ENCODE data around the gene LIPK. TPM values are rescaled to one million over a fixed set of nuclear protein-coding genes. Genes with fewer than 3 reads are reported as not detected.
"Not testable (repeated sequence)": the region's sequence is repeated elsewhere in the genome, so short reads cannot be mapped to it uniquely, and the experiment has no call there.

LIPK gene
- total RNA-seq, 1 donor from 2014 or later, result not detected

DNA sequence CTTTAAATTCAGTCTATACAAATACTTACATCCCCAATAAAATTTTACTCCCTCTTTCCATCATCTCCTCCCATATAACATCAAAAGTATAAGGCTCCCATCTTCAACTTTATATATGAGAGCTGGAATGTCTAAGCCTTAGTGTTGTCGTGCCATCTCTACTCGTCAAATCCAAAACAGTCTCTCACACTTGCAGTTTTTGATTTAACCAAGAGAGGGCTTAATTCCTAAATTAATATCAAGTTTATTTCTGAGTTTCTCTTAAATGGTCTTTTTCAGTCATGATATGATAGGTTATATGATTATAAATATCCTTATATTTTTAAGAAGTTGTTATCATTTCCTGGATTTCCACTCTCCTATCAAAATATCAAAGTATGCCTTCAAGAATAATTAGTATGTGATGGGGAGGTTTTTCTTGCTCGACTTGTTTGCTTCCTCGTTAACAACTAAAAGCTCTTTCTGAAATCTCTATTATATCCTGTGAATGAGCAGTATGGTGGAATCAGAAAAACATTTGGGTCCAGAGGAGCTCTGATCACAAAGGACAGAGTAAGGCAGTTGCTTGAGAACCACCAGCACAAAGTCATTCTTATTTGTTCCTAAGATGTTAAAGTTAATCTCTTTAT is 12.5 kb upstream of the LIPK start:
- Histone ChIP-seq H3K27ac (no peak overlapping the region), H3K27me3 (no peaks in the 10 kb centered on the region), H3K4me1 (no peaks in the 10 kb centered on the region), H3K4me3 (no peak overlapping the region), H3K36me3 (no peaks in the 10 kb centered on the region), H3K9me3 (no peaks in the 10 kb centered on the region)
- TF ChIP-seq, protein P1, sequence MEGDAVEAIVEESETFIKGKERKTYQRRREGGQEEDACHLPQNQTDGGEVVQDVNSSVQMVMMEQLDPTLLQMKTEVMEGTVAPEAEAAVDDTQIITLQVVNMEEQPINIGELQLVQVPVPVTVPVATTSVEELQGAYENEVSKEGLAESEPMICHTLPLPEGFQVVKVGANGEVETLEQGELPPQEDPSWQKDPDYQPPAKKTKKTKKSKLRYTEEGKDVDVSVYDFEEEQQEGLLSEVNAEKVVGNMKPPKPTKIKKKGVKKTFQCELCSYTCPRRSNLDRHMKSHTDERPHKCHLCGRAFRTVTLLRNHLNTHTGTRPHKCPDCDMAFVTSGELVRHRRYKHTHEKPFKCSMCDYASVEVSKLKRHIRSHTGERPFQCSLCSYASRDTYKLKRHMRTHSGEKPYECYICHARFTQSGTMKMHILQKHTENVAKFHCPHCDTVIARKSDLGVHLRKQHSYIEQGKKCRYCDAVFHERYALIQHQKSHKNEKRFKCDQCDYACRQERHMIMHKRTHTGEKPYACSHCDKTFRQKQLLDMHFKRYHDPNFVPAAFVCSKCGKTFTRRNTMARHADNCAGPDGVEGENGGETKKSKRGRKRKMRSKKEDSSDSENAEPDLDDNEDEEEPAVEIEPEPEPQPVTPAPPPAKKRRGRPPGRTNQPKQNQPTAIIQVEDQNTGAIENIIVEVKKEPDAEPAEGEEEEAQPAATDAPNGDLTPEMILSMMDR (IDR thresholded peaks at IDR 0.05), result peak; percentile 23
- no peak for DNase-seq
- no peak for ATAC-seq
- intact Hi-C loops (cut with DNase I), result no loop called here

- intact Hi-C loops (cut with DNase I), result no loop called here
- Histone ChIP-seq H3K36me3 (no peaks in the 10 kb centered on the region), H3K27ac (no peak overlapping the region), H3K4me3 (no peak overlapping the region), H3K4me1 (no peaks in the 10 kb centered on the region), H3K27me3 (no peaks in the 10 kb centered on the region), H3K9me3 (no peaks in the 10 kb centered on the region)
- ATAC-seq (no peak), DNase-seq (no peak)
- TF ChIP-seq, protein P1 (IDR thresholded peaks at IDR 0.05), result no peak
Observed at GRCh38 chr10:88702848-88703597, 3.0 kb upstream of the LIPK start.

- ATAC-seq (no peak), DNase-seq (no peak)
- H3K27ac ChIP-seq, result no peak overlapping the region
- intact Hi-C loops (cut with DNase I), result no loop called here
- no peaks in the 10 kb centered on the region for H3K27me3 ChIP-seq
- H3K9me3 ChIP-seq, result no peaks in the 10 kb centered on the region
- H3K4me1 ChIP-seq, result no peaks in the 10 kb centered on the region
- no peak overlapping the region for H3K4me3 ChIP-seq
- TF ChIP-seq, protein P1 (IDR thresholded peaks at IDR 0.05), result no peak
- H3K36me3 ChIP-seq, result no peaks in the 10 kb centered on the region
Observed at GRCh38 chr10:88707429-88708155, 1.5 kb downstream of the LIPK start.

GRCh38 chr10:88709361-88709760 is 3.3 kb downstream of the LIPK start:
- H3K27ac ChIP-seq; H3K36me3 ChIP-seq; H3K27me3 ChIP-seq; H3K4me1 ChIP-seq; H3K4me3 ChIP-seq; DNase-seq; intact Hi-C loops (cut with DNase I); ATAC-seq; H3K9me3 ChIP-seq: not testable (repeated sequence)

GRCh38 chr10:88715517-88715916 is 9.5 kb downstream of the LIPK start:
- intact Hi-C loops (cut with DNase I), result no loop called here
- ATAC-seq, result no peak
- Histone ChIP-seq H3K27me3 (no peaks in the 10 kb centered on the region), H3K27ac (no peak overlapping the region), H3K9me3 (no peaks in the 10 kb centered on the region), H3K4me3 (no peak overlapping the region), H3K36me3 (no peaks in the 10 kb centered on the region), H3K4me1 (no peaks in the 10 kb centered on the region)
- no peak for DNase-seq
- TF ChIP-seq, protein P1 (IDR thresholded peaks at IDR 0.05), result no peak

DNA sequence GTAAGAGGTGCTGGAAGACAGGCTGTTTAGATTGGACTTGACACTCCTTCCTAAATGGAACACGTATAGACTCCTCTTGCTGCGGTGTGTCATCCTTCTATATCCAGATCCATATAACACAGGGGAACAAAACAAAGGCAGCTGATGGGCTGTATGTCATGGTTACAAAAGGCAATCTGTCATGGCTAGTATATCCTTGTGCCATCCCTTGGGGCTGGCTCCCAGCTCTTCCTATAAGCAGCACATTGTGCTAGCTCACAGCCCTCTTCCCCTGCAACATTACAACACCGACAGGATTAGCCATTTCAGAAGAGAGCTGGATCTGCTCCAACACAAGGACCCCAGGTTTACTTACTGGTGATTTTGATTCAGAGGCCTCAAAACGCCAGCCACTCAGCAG is 15.3 kb downstream of the LIPK start:
- TF ChIP-seq, protein P1 (IDR thresholded peaks at IDR 0.05), result no peak
- Histone ChIP-seq H3K27ac (no peak overlapping the region), H3K36me3 (no peaks in the 10 kb centered on the region), H3K4me3 (no peak overlapping the region), H3K27me3 (peaks cover 6% of the 10 kb centered on the region), H3K9me3 (no peaks in the 10 kb centered on the region), H3K4me1 (no peaks in the 10 kb centered on the region)
- DNase-seq (no peak), ATAC-seq (no peak)
- intact Hi-C loops (cut with DNase I), result no loop called here

Measured in upper lobe of right lung (tissue), 1 donor.